ENCODE results near the gene ADGRE1.

Gene ADGRE1

DNA sequence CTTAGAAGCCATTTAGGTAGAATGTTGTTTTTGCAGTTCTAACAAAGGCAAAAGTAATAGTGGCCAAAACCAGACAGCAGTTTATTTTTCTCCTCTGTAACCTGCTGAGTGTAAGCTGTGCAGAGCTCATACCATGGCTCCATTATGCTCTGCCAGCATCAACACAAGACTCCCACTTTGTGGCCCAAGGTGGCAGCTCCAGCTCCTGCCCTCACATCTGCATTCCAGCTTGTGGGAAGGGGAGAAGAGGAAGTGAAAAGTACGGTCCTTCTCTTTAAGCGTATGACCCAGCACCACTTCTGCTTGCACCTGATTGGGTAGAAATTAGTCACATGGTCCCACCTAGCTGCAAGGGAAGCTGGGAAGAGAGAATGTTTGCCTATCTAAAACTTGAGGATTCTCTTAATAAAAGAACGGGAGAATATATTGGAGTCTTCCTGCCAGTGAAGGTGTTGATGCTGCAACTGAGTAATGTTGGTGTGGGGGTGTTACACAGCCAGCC is 19.2 kb downstream of the ADGRE1 start:
- H3K36me3 ChIP-seq (ENCODE audit: low read length) = no peaks in the 10 kb centered on the region
- no peaks in the 10 kb centered on the region for H3F3A ChIP-seq (ENCODE audit: insufficient read depth)
- H3K9ac ChIP-seq (ENCODE audit: low read length) = no peak overlapping the region
- 0 out of 2 replicates have a peak, but pooled peaks cover 4% of the 10 kb centered on the region for H3K27me3 ChIP-seq (ENCODE audit: low read length)
- H3K9me3 ChIP-seq (ENCODE audit: insufficient read depth, low read length) = peaks cover 11% of the 10 kb centered on the region
- no peak for TF ChIP-seq EZH2phosphoT487 (conservative IDR thresholded peaks at IDR 0.05; ENCODE audit: low read length)
- TF ChIP-seq, protein P1, sequence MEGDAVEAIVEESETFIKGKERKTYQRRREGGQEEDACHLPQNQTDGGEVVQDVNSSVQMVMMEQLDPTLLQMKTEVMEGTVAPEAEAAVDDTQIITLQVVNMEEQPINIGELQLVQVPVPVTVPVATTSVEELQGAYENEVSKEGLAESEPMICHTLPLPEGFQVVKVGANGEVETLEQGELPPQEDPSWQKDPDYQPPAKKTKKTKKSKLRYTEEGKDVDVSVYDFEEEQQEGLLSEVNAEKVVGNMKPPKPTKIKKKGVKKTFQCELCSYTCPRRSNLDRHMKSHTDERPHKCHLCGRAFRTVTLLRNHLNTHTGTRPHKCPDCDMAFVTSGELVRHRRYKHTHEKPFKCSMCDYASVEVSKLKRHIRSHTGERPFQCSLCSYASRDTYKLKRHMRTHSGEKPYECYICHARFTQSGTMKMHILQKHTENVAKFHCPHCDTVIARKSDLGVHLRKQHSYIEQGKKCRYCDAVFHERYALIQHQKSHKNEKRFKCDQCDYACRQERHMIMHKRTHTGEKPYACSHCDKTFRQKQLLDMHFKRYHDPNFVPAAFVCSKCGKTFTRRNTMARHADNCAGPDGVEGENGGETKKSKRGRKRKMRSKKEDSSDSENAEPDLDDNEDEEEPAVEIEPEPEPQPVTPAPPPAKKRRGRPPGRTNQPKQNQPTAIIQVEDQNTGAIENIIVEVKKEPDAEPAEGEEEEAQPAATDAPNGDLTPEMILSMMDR (IDR thresholded peaks at IDR 0.05; ENCODE audit: insufficient read depth, low read length, poor library complexity, severe bottlenecking) = no peak
- no peak overlapping the region for H3K4me2 ChIP-seq (ENCODE audit: low read depth, low read length, poor library complexity, severe bottlenecking)
- no peaks in the 10 kb centered on the region for H3K9me2 ChIP-seq (replicated peaks; ENCODE audit: insufficient read depth, low read length)
- no peak overlapping the region for H2AFZ ChIP-seq (ENCODE audit: low read depth, low read length, severe bottlenecking)
- H4K20me1 ChIP-seq (ENCODE audit: low read depth, low read length) = no peaks in the 10 kb centered on the region
- H3K79me2 ChIP-seq (ENCODE audit: insufficient read depth, low read length) = no peaks in the 10 kb centered on the region
- H3K4me3 ChIP-seq (ENCODE audit: insufficient read depth, low read length, poor library complexity, severe bottlenecking) = no peak overlapping the region
- H3K27ac ChIP-seq (ENCODE audit: low read depth, low read length) = no peak overlapping the region

DNA sequence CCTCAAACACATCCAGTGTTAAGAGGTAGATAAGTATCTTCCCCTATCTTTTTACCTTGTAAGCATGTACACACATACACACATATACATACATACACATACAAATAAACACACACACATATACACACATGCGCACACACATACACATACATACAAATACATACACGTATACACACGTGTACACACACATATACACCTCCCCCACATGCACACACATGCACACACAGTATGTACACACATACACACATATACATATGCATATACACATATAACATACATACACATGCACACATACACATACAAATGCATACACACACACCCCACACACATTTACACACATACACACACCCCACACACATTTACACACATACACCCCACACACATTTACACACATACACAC is 24.1 kb downstream of the ADGRE1 start:
- Histone ChIP-seq H3K9ac (ENCODE audit: low read length) (no peak overlapping the region), H2AFZ (ENCODE audit: low read depth, low read length, severe bottlenecking) (no peak overlapping the region), H3K27ac (ENCODE audit: low read depth, low read length) (no peak overlapping the region), H4K20me1 (ENCODE audit: low read depth, low read length) (no peaks in the 10 kb centered on the region), H3K27me3 (ENCODE audit: low read length) (0 out of 2 replicates have a peak, but pooled peaks cover 4% of the 10 kb centered on the region), H3K9me2 (replicated peaks; ENCODE audit: insufficient read depth, low read length) (no peaks in the 10 kb centered on the region), H3K9me3 (ENCODE audit: insufficient read depth, low read length) (peaks cover 13% of the 10 kb centered on the region), H3K4me3 (ENCODE audit: insufficient read depth, low read length, poor library complexity, severe bottlenecking) (no peak overlapping the region), H3K4me2 (ENCODE audit: low read depth, low read length, poor library complexity, severe bottlenecking) (no peak overlapping the region), H3F3A (ENCODE audit: insufficient read depth) (no peaks in the 10 kb centered on the region), H3K79me2 (ENCODE audit: insufficient read depth, low read length) (no peaks in the 10 kb centered on the region), H3K36me3 (ENCODE audit: low read length) (no peaks in the 10 kb centered on the region)
- TF ChIP-seq EZH2phosphoT487 (conservative IDR thresholded peaks at IDR 0.05; ENCODE audit: low read length) = no peak
- TF ChIP-seq, protein P1 (IDR thresholded peaks at IDR 0.05; ENCODE audit: insufficient read depth, low read length, poor library complexity, severe bottlenecking) = no peak

DNA sequence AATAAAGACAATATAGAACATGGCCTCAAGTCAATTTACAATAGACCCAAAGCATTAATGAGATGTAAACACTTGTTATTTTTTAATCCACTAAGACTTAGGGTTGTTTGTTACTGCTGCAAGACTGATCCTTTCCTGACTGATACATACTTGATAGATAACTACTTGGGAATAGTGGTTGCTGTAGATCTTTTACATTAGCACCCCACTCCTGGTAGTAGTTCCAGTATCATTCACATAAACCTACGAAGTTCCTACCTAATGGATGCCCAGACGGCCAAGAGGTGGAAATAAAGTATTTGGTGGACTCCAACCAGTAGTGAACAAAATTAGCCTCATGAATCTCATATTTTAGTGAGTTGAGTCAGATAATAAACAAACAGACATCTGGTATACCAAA is 26.9 kb downstream of the ADGRE1 start:
- Histone ChIP-seq H3K36me3 (ENCODE audit: low read length) (no peaks in the 10 kb centered on the region), H3K27me3 (ENCODE audit: low read length) (no peaks in the 10 kb centered on the region), H3K79me2 (ENCODE audit: insufficient read depth, low read length) (no peaks in the 10 kb centered on the region), H3F3A (ENCODE audit: insufficient read depth) (no peaks in the 10 kb centered on the region), H3K9ac (ENCODE audit: low read length) (no peak overlapping the region), H3K9me2 (replicated peaks; ENCODE audit: insufficient read depth, low read length) (no peaks in the 10 kb centered on the region), H3K4me3 (ENCODE audit: insufficient read depth, low read length, poor library complexity, severe bottlenecking) (no peak overlapping the region), H3K27ac (ENCODE audit: low read depth, low read length) (no peak overlapping the region), H2AFZ (ENCODE audit: low read depth, low read length, severe bottlenecking) (no peak overlapping the region), H3K9me3 (ENCODE audit: insufficient read depth, low read length) (0 out of 2 replicates have a peak, but pooled peaks cover 7% of the 10 kb centered on the region), H3K4me2 (ENCODE audit: low read depth, low read length, poor library complexity, severe bottlenecking) (no peak overlapping the region), H4K20me1 (ENCODE audit: low read depth, low read length) (no peaks in the 10 kb centered on the region)
- TF ChIP-seq EZH2phosphoT487 (conservative IDR thresholded peaks at IDR 0.05; ENCODE audit: low read length) = no peak
- TF ChIP-seq, protein P1 (IDR thresholded peaks at IDR 0.05; ENCODE audit: insufficient read depth, low read length, poor library complexity, severe bottlenecking) = no peak
